ENCODE results near the gene NDUFS3.
A peak's percentile ranks its signal among the peaks of the same experiment; 100 is the strongest.

- TF ChIP-seq CTCF (IDR thresholded peaks at IDR 0.05) (0 out of 2 replicates have a peak, but pooled peaks have one; percentile 15), ZFX (IDR thresholded peaks at IDR 0.05; ENCODE audit: borderline replicate concordance) (no peak)
Observed at GRCh38 chr11:47617417-47617809, 38.5 kb downstream of the NDUFS3 start.
